Measurements from ENCODE around the gene MTFR1L.

DNA sequence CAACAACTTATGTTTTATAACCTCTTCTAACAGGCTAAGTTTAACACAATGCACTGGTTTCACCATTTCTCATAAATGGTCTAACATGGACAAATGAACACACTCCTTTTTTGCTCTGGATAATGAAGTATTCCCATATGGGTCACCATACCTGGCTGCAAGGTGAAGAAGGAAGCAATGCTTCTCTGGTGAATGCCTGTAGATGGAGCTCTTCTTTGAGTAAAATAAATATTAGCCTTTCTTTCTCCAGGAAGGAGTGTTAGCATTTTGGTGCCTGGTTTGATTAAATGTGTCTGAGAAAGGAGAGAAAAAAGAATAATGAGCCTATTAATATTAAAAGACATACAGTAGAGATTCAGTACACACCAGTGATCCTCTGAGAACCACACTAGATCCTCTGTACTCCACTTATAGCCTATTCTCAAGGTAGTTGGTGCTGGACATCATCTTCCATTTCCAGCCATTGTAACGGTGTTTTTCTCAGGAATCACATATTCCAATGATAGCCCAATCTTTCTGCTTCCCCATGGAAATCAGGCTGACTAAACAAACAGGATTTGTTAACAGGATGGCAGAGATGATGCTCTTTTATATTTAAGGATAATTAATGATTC, 17.6 kb downstream of the MTFR1L start:
- TF ChIP-seq, protein P1, sequence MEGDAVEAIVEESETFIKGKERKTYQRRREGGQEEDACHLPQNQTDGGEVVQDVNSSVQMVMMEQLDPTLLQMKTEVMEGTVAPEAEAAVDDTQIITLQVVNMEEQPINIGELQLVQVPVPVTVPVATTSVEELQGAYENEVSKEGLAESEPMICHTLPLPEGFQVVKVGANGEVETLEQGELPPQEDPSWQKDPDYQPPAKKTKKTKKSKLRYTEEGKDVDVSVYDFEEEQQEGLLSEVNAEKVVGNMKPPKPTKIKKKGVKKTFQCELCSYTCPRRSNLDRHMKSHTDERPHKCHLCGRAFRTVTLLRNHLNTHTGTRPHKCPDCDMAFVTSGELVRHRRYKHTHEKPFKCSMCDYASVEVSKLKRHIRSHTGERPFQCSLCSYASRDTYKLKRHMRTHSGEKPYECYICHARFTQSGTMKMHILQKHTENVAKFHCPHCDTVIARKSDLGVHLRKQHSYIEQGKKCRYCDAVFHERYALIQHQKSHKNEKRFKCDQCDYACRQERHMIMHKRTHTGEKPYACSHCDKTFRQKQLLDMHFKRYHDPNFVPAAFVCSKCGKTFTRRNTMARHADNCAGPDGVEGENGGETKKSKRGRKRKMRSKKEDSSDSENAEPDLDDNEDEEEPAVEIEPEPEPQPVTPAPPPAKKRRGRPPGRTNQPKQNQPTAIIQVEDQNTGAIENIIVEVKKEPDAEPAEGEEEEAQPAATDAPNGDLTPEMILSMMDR (IDR thresholded peaks at IDR 0.05) = no peak
- peak in 1 of 2 donors; percentile 39 for TF ChIP-seq POLR2AphosphoS5 (IDR thresholded peaks at IDR 0.05; ENCODE audit: insufficient read depth in 1 of 2, low read depth in 1 of 2)

Measured in vagina (tissue), 2 donors.